Measurements from ENCODE around the gene RGS3. TPM values are rescaled to one million over a fixed set of nuclear protein-coding genes. Genes with fewer than 3 reads are reported as not detected.
A peak's percentile ranks its signal among the peaks of the same experiment; 100 is the strongest.

Gene RGS3
- total RNA-seq, 1 donor from 2014 or later, result 92.5 TPM

DNA sequence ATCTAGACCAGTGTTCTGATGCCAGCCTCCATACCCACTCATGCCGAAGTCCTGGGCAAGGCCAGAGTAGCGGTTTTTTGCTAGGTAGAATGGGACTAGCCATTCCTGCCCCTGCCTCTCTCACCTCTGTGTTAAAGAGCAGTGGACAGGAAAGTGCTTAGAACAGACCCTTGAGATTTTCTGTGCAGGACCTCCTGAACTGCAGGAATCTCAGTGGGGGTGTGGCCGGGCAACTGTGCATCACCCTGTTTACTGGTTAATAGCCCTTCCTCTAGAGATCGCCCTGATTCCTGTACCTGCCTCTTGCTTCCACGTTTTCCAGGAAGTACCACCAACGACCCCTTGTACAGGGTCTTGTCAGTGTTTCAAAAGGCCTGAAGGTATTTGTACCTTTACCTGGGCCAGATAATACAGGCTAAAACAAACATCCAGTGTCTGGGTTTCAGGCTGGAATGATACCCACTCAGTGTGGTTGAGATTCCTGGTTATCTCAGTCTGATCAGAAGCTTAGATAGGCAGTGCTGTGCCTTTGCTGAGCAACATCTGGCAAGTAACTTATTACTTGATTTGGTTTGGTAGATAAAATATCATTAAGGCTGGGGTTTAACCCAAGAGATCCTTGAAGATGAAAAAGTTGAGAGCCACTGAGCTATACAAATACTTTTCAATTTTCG, 65.9 kb downstream of the RGS3 start:
- no peaks in the 10 kb centered on the region for H3K9me3 ChIP-seq (ENCODE audit: insufficient read depth, low read depth, low read length)
- TF ChIP-seq, protein P1, sequence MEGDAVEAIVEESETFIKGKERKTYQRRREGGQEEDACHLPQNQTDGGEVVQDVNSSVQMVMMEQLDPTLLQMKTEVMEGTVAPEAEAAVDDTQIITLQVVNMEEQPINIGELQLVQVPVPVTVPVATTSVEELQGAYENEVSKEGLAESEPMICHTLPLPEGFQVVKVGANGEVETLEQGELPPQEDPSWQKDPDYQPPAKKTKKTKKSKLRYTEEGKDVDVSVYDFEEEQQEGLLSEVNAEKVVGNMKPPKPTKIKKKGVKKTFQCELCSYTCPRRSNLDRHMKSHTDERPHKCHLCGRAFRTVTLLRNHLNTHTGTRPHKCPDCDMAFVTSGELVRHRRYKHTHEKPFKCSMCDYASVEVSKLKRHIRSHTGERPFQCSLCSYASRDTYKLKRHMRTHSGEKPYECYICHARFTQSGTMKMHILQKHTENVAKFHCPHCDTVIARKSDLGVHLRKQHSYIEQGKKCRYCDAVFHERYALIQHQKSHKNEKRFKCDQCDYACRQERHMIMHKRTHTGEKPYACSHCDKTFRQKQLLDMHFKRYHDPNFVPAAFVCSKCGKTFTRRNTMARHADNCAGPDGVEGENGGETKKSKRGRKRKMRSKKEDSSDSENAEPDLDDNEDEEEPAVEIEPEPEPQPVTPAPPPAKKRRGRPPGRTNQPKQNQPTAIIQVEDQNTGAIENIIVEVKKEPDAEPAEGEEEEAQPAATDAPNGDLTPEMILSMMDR (IDR thresholded peaks at IDR 0.05; ENCODE audit: insufficient read depth, low read depth, low read length), result no peak
- no peak for TF ChIP-seq EZH2 (IDR thresholded peaks at IDR 0.05; ENCODE audit: insufficient read depth, low read length)
- H3K27me3 Mint-ChIP-seq (ENCODE audit: low read depth, unreplicated experiment), result peaks cover 36% of the 10 kb centered on the region
- FAIRE-seq (no peak), DNase-seq (ENCODE audit: low read depth) (no peak)
- no peak overlapping the region for H3K9ac ChIP-seq (ENCODE audit: low read length)
- H3K9me3 Mint-ChIP-seq (ENCODE audit: unreplicated experiment), result peaks cover 4% of the 10 kb centered on the region
- no peak overlapping the region for H3K27ac ChIP-seq (ENCODE audit: low read depth, low read length)
- no peaks in the 10 kb centered on the region for H3K79me2 ChIP-seq (ENCODE audit: insufficient read depth, low read length)
- no peaks in the 10 kb centered on the region for H3K27me3 ChIP-seq (ENCODE audit: insufficient read depth, low read length)
- no peak overlapping the region for H3K4me2 ChIP-seq (ENCODE audit: low read length)
- peaks cover 10% of the 10 kb centered on the region for H3K36me3 Mint-ChIP-seq (ENCODE audit: low read depth, unreplicated experiment)
- no peaks in the 10 kb centered on the region for H3K36me3 ChIP-seq (ENCODE audit: insufficient read depth, low read length)
- no peaks in the 10 kb centered on the region for H4K20me1 ChIP-seq (ENCODE audit: insufficient read depth, low read length)
- H2AFZ ChIP-seq (ENCODE audit: low read depth, low read length), result no peak overlapping the region
- no peak overlapping the region for H3K4me3 Mint-ChIP-seq (ENCODE audit: unreplicated experiment)
- peaks cover 7% of the 10 kb centered on the region for H3K4me1 Mint-ChIP-seq (ENCODE audit: low read depth, unreplicated experiment)
- H3K4me1 ChIP-seq (ENCODE audit: insufficient read depth, low read length), result no peaks in the 10 kb centered on the region
- peak overlapping the region; percentile 58 for H3K27ac Mint-ChIP-seq (ENCODE audit: unreplicated experiment)
- H3K4me3 ChIP-seq (ENCODE audit: insufficient read depth, low read depth, low read length), result no peak overlapping the region

DNA sequence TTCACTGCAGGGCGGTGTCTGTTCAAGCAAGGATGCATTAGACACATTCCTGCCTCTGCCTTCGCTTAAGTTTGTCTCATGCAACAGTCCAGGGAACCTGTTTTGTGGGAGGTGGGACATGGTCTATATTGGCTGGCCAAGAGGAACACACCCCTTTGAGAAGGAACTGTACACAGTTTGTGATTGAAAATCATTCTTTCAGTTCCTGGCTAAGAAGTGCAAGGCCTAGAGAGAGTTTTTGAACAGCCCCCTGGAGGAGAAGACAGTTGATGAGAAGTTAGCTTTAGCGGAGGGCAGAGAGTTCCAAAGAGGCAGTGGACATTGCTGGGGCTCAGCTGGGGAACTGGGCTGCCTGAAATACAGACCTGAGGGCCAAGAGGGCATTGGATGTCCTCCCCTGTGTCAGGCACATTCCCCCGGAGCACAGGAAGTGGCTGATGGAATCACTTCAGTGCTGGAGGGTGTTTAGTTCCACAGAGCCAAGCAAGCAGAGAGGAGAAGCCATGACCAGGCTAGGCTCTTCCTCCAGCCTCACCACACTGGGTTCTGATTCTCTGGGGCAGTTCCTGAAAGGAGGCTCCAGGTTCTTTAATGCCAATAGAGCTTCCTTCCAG, 66.6 kb downstream of the RGS3 start:
- H3K4me3 Mint-ChIP-seq (ENCODE audit: unreplicated experiment), result no peak overlapping the region
- DNase-seq (ENCODE audit: low read depth) (no peak), FAIRE-seq (no peak)
- Histone ChIP-seq H3K4me1 (ENCODE audit: insufficient read depth, low read length) (no peaks in the 10 kb centered on the region), H3K4me2 (ENCODE audit: low read length) (no peak overlapping the region), H4K20me1 (ENCODE audit: insufficient read depth, low read length) (no peaks in the 10 kb centered on the region), H3K27me3 (ENCODE audit: insufficient read depth, low read length) (no peaks in the 10 kb centered on the region), H3K4me3 (ENCODE audit: insufficient read depth, low read depth, low read length) (no peak overlapping the region), H3K9me3 (ENCODE audit: insufficient read depth, low read depth, low read length) (no peaks in the 10 kb centered on the region), H3K36me3 (ENCODE audit: insufficient read depth, low read length) (no peaks in the 10 kb centered on the region), H3K27ac (ENCODE audit: low read depth, low read length) (no peak overlapping the region), H3K79me2 (ENCODE audit: insufficient read depth, low read length) (no peaks in the 10 kb centered on the region), H3K9ac (ENCODE audit: low read length) (no peak overlapping the region), H2AFZ (ENCODE audit: low read depth, low read length) (no peak overlapping the region)
- H3K27ac Mint-ChIP-seq (ENCODE audit: unreplicated experiment), result no peak overlapping the region
- peaks cover 4% of the 10 kb centered on the region for H3K9me3 Mint-ChIP-seq (ENCODE audit: unreplicated experiment)
- H3K36me3 Mint-ChIP-seq (ENCODE audit: low read depth, unreplicated experiment), result peaks cover 10% of the 10 kb centered on the region
- TF ChIP-seq, protein P1 (IDR thresholded peaks at IDR 0.05; ENCODE audit: insufficient read depth, low read depth, low read length), result no peak
- TF ChIP-seq EZH2 (IDR thresholded peaks at IDR 0.05; ENCODE audit: insufficient read depth, low read length), result no peak
- H3K4me1 Mint-ChIP-seq (ENCODE audit: low read depth, unreplicated experiment), result peaks cover 7% of the 10 kb centered on the region
- H3K27me3 Mint-ChIP-seq (ENCODE audit: low read depth, unreplicated experiment), result peaks cover 36% of the 10 kb centered on the region

DNA sequence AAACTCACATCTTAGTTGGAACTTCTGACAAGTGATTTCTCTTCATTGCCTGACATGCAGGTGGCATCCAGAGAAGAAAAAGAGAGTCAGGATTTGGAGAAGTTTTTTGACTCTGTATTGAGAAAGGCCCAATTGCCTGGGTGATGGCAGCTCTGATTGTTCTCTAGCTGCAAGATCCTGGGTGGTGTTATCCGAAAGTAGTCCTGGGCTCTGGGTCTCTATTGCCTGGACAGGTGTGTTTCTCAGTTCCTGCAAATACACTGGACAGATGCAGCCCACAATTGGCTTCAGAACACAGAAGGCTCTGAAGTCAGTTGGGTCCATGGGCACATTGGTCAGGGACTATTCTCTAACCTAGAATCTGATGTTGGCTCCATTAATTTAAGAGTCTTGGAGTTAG, 67.4 kb downstream of the RGS3 start:
- Histone ChIP-seq H3K4me2 (ENCODE audit: low read length) (no peak overlapping the region), H3K4me3 (ENCODE audit: insufficient read depth, low read depth, low read length) (no peak overlapping the region), H3K9ac (ENCODE audit: low read length) (no peak overlapping the region), H3K36me3 (ENCODE audit: insufficient read depth, low read length) (no peaks in the 10 kb centered on the region), H4K20me1 (ENCODE audit: insufficient read depth, low read length) (no peaks in the 10 kb centered on the region), H3K9me3 (ENCODE audit: insufficient read depth, low read depth, low read length) (no peaks in the 10 kb centered on the region), H2AFZ (ENCODE audit: low read depth, low read length) (no peak overlapping the region), H3K27ac (ENCODE audit: low read depth, low read length) (no peak overlapping the region), H3K27me3 (ENCODE audit: insufficient read depth, low read length) (no peaks in the 10 kb centered on the region), H3K4me1 (ENCODE audit: insufficient read depth, low read length) (no peaks in the 10 kb centered on the region), H3K79me2 (ENCODE audit: insufficient read depth, low read length) (no peaks in the 10 kb centered on the region)
- peaks cover 36% of the 10 kb centered on the region for H3K27me3 Mint-ChIP-seq (ENCODE audit: low read depth, unreplicated experiment)
- H3K4me1 Mint-ChIP-seq (ENCODE audit: low read depth, unreplicated experiment), result peaks cover 9% of the 10 kb centered on the region
- H3K4me3 Mint-ChIP-seq (ENCODE audit: unreplicated experiment), result no peak overlapping the region
- no peak overlapping the region for H3K27ac Mint-ChIP-seq (ENCODE audit: unreplicated experiment)
- TF ChIP-seq, protein P1 (IDR thresholded peaks at IDR 0.05; ENCODE audit: insufficient read depth, low read depth, low read length), result no peak
- TF ChIP-seq EZH2 (IDR thresholded peaks at IDR 0.05; ENCODE audit: insufficient read depth, low read length), result no peak
- peaks cover 4% of the 10 kb centered on the region for H3K9me3 Mint-ChIP-seq (ENCODE audit: unreplicated experiment)
- FAIRE-seq (no peak), DNase-seq (ENCODE audit: low read depth) (no peak)
- H3K36me3 Mint-ChIP-seq (ENCODE audit: low read depth, unreplicated experiment), result peaks cover 10% of the 10 kb centered on the region

All from astrocyte (in vitro differentiated cells and primary cell).